PC-3 (cell line): ENCODE data around the gene ARHGAP12.

Source experiments
- CTCF ChIP-seq: fragments of 300-600 bp; sonication (generic); conservative IDR thresholded peaks from 2 replicates; pipeline ENCODE4 v1.5.1; 2017; ENCODE audit warnings: antibody characterized with exemption, low read depth, mild to moderate bottlenecking, low read length
- EZH2 ChIP-seq: fragments of 300-600 bp; sonication (generic); IDR thresholded peaks from one replicate; pipeline ENCODE4 v1.6.1; 2017; ENCODE audit warnings: antibody characterized with exemption, mild to moderate bottlenecking, low read length; ENCODE audit not compliant: unreplicated experiment

- TF ChIP-seq CTCF: no peak
- no peak for TF ChIP-seq EZH2
Observed at GRCh38 chr10:31778627-31779026, 150.0 kb downstream of the ARHGAP12 start.
